ENCODE data around the gene IRF7.

Gene IRF7

GRCh38 chr11:577611-577894 lies 38.2 kb downstream of the IRF7 start:
- no peak for DNase-seq

- DNase-seq, result no peak
Observed at GRCh38 chr11:576811-577610, 38.7 kb downstream of the IRF7 start.

DNA sequence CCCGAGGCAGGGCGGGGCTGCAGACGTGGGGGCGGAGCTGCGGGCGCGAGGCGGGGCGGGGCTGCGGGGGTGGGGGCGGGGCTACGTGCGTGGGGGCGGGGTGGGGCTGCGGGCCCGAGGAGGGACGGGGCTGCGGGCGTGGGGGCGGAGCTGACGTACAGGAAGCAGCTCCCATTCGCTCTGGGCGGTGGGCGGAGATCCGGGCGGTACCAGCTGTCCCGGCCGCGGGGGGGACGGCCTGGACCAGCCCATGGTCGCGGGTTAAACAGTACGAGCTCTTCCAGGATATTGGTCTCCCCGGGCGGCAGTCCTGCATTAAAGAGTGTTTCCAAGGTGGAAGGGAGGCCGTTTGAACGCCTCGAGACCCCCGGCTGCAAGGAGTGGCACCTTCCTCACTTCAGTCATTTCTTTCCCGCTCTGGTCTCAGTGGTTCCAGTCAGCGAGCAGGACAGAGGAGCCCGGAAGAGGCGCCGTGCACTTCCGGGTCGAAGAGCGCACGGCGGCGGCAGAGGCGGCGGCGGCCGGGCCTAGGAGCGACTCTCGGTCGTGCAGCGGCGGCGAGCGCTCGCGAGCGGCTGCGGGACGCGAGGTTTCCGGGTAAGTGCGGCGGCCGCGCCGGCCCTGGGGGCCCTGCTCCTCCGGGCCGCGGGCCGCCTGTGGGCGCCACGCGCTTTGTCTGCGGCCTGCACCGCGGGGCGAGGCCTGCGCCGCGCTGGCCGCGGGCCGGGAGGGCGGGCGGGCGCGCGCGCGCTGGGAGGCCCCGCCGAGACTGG lies 39.6 kb downstream of the IRF7 start, which contains the start of gene PHRF1:
PHRF1 (plus strand) TSS at position 475 of the 773 bp plus-strand sequence. CDS start 5,043 bp downstream, outside the sequence.
- DNase-seq, result peak; percentile 94

DNA sequence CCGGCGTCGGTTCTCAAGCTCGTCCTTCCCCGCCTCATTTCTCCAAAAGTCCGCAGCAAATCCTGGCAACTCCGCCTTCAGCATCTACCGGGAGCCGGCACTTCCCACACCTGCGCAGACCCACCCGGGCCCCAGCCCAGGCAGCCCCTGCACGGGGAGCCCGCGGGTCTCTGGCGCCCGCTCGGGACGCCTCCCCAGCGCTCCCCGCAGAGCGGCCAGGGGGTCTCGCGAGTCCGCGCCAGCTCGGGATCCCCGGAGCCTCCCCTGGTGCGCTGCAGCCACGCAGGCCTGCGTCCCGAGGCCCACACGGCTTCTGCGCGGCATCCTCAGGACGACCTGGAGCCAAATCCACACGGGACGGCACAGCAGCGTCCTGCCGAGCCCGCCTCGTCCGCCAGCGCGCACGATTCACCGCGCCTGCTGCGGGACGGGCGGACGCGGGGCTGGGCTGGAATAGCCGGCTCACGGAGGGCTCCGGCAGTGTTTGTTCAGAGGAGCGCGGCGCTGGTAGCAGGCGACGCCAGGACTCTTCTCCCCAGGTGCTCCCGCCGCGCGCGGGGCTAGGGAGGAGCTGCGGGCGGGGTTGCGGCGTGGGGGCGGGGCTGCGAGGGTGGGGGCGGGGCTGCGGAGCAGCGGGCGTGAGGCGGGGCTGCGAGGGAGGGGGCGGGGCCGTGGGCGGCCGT lies 40.3 kb downstream of the IRF7 start:
- no peak for DNase-seq

- DNase-seq, result no peak
Observed at GRCh38 chr11:574632-575312, 41.0 kb downstream of the IRF7 start.

DNA sequence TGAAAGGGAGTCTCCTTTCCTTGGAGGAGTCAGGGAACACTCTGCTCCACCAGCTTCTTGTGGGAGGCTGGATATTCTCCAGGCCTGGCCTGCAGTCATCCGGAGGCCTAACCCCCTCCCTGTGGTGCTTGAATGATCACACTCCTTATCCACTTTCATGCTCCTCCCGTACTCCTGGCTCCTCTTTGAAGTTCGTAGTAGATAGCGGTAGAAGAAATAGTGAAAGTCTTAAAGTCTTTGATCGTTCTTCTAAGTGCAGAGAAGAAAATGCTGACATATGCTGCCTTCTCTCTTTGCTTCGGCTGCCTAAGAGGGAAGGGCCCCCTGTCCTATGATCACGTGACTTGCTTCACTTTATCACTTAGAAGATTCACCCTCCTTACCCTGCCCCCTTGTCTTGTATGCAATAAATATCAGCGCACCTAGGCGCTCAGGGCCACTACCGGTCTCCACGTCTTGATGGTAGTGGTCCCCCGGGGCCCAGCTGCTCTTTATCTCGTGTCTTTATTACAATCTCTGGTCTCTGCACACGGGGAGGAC lies 41.6 kb downstream of the IRF7 start:
- DNase-seq, result peak; percentile 37

- DNase-seq, result no peak
Observed at GRCh38 chr11:573146-573759, 42.5 kb downstream of the IRF7 start.

DNA sequence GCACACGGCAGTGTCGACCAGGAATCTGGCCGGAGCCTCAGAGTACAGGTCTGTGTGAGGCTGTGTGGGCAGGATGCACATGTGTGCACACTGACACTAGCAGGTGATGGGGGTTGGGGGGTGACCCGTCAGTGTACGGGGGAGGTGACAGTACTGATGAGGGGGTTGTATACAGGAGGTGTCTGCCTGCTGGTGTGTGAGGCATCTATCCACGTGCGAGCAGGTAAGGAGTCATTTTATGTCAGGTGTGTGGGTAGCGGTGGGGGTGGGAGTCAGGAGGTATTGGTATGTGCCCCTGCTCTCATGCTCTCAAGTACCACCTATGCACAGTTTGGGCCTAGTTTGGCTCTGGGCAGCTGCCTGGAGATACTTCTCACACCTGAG lies 44.0 kb downstream of the IRF7 start:
- no peak for DNase-seq

DNA sequence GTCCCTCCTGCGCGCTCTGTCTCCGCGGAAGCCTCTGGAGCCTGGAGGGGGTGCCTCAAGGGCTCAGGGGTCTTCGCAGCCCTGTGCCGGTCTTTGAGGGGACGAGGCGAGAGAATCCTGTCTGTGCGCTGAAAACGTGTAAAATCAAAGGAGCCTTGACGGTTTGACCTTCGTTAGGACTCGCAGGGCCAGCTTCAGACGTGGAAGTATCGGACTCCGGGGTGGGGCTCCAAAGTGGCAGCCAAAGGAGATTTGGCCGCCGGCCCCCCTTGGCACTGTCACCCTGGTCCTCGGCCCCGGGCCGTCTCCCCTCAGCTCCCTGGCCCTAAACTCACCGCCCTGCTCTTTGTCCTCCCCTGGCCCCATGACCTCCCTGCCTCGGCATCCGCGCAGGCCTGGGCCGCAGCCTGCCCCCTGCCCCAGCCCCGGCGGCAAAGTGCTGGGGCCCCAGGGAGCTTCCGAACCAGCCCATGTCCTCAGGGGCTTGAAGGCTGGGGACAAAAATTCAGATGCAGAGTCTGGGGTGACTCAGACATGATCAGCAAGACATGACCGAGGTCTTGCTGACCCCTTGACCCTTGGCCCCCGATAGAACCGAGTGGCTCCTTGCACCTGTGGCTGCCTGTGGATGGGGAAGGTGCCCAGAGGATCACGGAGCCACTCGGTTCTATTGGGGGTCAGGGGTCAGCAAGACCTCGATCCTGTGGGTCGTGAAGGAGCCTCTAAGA lies 46.4 kb downstream of the IRF7 start:
- DNase-seq, result no peak

- DNase-seq, result peak; percentile 94
Observed at GRCh38 chr11:568306-569157, 47.2 kb downstream of the IRF7 start.

GRCh38 chr11:567629-568292 lies 48.0 kb downstream of the IRF7 start:
- DNase-seq, result no peak

- DNase-seq, result no peak
Observed at GRCh38 chr11:567011-567628, 48.6 kb downstream of the IRF7 start.

GRCh38 chr11:565921-566509 lies 49.7 kb downstream of the IRF7 start:
- no peak for DNase-seq

DNA sequence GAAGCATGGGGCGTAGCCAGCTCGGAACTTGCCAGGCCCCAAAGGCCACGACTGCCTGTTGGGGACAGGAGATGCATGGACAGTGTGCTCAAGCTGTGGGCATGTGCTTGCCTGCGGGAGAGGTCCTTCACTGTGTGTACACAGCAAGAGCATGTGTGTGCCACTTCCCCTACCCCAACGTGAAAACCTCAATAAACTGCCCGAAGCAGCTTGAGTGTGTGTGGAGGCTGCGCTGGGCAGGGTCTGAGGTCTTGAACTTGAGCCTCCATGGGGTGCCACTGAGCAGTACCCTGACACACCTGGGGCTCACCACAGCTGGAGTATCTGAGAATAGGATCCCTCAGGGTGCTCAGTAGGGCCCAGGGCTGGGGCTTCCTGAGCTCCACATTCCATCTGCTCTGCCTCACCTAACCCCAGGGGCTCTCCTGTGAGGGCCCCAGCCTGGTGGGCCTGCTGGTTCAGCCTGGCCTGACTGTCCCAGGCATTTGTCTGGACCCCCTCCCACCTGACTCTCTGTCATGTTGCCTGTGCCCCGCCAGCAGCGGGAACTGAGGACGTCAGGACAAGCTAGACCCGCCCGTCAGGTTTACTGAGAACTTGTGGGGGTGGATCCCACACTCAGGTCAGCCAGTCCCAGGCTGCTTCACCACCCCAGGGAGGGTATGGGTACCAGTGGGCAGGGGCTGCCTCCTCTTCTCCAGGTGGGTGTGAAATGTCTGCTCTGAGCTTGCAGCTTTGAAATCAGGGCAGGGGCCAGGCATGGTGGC lies 51.8 kb downstream of the IRF7 start:
- DNase-seq, result no peak

DNA sequence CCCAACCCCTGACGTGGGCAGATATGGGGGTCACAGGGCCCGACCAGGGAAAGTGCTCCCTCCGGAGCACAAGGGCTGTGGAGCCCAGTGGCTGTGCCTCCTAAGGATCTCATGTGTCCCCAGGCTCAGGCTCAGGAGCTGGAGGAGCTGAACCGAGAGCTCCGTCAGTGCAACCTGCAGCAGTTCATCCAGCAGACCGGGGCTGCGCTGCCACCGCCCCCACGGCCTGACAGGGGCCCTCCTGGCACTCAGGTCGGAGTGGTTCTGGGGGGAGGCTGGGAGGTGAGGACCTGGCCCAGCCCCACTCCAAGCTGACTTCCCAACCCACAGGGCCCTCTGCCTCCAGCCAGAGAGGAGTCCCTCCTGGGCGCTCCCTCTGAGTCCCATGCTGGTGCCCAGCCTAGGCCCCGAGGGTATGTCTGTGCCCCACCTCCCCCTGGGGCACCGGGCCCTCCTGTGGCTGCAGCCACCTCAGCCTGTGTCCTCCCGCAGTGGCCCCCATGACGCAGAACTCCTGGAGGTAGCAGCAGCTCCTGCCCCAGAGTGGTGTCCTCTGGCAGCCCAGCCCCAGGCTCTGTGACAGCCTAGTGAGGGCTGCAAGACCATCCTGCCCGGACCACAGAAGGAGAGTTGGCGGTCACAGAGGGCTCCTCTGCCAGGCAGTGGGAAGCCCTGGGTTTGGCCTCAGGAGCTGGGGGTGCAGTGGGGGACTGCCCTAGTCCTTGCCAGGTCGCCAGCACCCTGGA lies 52.5 kb downstream of the IRF7 start:
- no peak for DNase-seq

Data from CD4-positive, alpha-beta T cell treated with Interleukin-4 for 4 hours (primary cell).